ENCODE results near the gene LTBP3.
A peak's percentile ranks its signal among the peaks of the same experiment; 100 is the strongest.
"Not testable (repeated sequence)": the region's sequence is repeated elsewhere in the genome, so short reads cannot be mapped to it uniquely, and the experiment has no call there.

Gene LTBP3

DNA sequence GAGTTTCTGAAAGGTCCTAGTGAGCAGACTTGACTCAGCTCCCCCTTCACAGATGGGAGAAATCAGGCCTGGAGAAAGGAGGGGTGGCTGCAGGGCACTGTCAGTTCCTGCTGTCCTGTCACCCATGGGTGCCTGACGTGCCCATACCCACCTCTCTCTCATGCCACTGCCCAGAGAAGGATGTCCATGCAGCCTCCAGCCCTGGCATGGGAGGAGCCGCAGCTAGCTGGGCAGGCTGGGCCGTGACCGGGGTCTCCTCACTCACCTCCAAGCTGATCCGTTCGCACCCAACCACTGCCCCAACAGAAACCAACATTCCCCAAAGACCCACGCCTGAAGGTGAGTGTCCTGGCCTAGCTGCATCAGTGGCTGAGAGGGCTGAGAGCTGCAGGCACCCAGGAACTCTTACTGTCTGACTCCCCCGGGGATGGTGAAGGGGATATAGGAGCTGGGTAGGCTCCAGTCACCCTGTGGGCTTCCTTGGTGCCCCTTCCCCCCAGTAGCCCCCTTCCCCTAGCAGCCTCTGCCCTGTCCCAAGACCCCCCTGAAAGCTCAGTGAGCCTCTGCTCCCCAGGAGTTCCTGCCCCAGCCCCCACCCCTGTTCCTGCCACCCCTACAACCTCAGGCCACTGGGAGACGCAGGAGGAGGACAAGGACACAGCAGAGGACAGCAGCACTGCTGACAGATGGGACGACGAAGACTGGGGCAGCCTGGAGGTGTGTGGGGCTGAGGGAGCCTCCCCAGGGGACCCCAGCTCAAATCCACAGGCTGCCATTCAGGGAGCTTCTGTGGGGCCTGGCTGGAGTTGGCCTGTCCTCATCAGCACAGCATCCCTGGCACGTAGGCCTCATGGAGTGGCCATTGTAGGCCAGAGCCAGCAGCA lies 21.5 kb downstream of the LTBP3 start:
- DNase-seq (ENCODE audit: low read depth), result no peak

DNA sequence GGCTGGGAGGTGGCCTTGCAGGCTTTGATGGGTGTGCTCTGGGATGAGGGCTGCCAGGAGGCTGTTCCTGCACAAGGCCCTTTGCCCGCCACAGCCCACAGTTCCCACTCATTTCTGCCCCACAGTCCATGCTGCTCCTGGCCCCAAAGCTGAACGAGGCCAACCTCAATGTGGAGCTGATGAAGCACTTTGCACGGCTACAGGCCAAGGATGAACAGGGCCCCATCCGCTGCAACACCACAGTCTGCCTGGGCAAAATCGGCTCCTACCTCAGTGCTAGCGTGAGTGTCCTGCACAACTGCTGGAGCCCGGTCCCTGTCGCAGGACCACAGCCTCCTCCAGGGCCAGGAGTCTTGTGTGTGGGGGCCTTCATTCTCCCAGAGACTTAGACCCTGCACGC lies 23.1 kb downstream of the LTBP3 start:
- no peak for DNase-seq (ENCODE audit: low read depth)

DNA sequence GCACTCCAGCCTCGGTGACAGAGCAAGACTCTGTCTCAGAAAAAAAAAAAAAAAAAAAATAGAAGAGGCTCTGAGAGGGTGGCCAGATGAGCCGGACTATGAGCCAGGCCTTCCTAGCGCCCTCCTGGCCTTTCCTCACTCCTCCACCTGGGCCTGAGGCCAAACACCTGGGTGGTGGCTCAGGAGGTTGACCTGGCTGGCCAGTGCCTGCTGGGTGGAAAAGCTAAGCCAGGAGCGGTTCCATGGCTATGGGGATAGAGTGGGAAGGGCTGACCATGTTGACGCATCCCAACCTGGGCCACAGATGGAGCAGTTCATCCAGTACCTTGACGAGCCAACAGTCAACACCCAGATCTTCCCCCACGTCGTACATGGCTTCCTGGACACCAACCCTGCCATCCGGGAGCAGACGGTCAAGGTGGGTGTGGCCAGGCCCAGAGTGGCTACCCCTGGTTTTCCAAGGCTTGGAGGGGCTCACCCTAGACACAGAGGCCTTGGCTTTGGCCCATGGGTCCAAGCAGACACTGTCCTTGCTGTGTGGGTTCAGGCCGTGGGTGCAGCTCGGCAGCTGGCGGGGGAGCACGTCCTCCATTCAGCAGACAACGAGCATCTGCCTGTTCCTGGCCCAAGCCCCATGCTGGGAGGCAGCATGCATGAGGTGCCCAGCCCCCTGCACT lies 25.6 kb downstream of the LTBP3 start:
- DNase-seq (ENCODE audit: low read depth), result no peak

DNA sequence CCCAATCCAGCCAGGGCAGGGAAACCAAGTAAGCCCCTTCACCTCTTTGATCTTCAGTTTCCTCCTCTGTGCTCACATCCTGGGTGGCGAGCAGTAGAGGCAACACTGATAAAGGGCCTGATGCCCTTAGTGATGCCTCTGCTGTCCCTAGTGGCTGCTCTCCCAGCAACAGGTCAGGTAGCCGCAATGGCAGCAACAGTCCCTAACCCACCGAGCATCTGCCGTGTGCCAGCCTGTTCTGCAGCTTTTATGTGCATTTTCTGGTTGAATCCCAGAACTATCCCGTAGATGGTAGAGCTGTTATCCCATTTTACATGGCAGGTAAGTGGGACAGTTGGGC lies 28.0 kb downstream of the LTBP3 start:
- DNase-seq (ENCODE audit: low read depth), result no peak

DNA sequence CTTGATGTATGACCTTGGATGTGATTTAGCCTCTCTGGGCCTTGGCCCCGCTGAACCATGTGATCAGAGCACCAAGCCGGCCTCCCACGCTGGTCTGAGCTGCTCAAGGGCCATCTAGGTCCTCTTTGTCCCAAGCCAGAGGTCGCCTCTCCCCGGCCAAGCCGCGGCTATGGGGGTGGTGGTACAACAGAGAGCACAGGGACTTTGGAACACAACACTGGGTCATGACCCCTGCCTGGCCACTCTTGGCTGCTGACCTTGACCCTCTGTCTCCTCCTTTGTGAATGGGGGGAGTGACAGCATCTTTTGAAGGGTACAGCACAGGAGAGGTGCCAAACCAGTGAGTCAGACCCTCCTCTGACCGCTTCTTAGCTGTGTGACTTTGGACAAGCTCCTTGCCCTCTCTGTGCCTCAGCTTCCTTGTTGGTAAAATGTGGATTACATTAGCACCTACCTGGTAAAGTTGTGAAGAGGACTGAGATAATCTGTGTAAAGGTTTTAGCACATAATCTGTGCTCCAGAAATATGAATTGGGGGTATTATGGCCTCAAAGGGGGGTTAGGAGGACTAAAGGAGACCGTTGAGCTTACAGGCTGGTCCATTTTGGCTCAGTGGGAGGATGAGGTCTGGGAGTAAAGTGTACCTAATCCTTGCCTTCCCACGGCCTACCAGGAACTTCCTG lies 28.5 kb downstream of the LTBP3 start:
- no peak for DNase-seq (ENCODE audit: low read depth)

DNA sequence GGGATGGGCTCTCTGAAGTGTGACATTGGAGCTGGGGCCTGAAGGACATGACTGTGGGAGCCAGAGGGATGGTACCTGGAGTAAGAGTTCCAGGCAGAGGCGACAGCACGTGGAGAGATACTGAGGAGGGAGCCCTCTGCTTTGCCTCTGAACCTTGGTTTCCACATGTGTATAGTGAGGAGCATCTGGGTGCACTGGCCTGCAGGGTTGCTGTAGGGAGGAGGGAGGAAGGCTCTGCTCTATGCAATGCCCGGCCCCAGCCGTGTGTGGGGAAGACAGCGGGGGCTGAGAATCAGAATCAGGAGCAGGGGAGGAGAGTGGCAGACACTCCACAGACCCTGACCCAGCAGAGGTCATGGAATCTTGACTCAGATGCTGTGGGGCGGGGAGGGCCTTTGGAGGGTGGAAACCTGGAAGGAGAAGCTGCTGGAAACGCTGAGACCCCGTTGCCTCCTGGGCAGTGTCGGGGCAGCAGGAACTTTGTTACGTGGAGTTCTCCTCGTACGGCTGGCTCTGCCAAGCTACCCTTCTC lies 29.3 kb downstream of the LTBP3 start:
- DNase-seq (ENCODE audit: low read depth), result no peak

DNA sequence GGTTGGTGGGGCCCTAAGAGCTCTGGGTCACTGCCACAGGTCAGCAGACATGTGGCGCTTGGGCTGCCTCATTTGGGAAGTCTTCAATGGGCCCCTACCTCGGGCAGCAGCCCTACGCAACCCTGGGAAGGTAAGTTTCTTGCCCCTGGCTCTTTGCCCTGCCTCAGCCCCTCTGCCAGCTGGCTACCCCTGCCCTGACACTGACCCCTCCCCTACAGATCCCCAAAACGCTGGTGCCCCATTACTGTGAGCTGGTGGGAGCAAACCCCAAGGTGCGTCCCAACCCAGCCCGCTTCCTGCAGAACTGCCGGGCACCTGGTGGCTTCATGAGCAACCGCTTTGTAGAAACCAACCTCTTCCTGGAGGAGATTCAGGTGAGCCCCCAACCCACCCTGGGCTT lies 31.4 kb downstream of the LTBP3 start:
- DNase-seq (ENCODE audit: low read depth), result no peak

DNA sequence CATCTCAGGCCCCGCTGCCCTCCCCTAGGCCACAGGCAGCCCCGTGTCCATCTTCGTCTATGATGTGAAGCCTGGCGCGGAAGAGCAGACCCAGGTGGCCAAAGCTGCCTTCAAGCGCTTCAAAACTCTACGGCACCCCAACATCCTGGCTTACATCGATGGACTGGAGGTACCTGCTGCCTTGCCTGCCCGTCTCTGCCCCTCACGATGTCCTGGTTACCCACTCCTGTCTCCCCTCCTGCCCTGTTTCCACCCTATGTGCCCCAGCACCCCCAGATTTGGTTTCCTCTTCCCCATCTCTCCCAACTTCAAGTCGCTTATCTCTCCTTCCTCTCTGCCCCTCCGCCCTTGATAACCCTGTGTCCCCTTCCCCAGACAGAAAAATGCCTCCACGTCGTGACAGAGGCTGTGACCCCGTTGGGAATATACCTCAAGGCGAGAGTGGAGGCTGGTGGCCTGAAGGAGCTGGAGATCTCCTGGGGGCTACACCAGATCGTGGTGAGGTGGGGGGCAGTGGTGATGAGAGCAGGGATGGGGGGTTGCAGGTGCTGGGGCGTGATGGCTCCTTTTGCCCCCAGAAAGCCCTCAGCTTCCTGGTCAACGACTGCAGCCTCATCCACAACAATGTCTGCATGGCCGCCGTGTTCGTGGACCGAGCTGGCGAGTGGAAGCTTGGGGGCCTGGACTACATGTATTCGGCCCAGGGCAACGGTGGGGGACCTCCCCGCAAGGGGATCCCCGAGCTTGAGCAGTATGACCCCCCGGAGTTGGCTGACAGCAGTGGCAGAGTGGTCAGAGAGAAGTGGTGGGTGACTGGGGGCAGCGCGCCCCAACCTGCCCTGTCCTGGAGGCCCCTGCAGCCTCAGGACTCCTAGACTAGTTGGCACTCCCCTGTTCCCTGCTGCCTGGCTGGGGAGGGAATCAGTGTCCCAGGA lies 32.3 kb downstream of the LTBP3 start:
- no peak for DNase-seq (ENCODE audit: low read depth)

DNA sequence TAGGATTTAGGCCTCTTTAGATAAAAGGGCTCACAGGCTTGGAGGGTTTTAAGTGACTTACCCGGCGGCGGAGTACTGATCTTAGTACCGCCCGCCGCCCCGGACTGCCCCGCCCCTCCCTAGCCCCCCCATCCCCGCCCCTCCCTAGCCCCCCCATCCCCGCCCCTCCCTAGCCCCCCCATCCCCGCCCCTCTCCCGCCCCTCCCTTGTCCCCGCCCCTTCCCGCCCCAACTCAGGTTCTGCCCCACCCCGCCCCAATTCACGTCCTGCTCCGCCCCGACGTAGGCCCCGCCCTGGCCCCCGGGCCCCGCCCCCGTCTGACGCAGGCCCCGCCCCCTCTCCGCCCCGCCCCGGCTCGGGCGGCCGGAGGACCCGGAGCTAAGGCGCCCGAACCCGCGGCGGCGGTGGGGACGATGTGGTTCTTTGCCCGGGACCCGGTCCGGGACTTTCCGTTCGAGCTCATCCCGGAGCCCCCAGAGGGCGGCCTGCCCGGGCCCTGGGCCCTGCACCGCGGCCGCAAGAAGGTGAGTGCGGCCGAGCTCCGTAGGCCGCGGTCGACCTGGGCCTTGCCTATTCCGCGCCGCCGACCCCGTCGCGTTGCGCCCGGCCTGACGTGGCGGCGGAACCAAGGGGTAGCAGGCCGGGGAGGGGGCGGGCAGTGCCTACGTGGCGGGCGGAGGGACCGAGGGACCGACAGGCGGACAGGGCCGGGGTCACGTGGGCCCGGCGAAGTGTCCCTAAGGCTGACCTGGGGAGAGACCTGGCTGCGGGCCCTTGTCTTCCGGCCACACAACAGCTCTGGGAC lies 33.2 kb downstream of the LTBP3 start, which contains the start of gene SCYL1:
Gene SCYL1 (plus strand): TSS at position 343 of the 805 bp plus-strand sequence. CDS start 71 bp downstream, at position 414.
- peak; percentile 70 for DNase-seq (ENCODE audit: low read depth)

DNA sequence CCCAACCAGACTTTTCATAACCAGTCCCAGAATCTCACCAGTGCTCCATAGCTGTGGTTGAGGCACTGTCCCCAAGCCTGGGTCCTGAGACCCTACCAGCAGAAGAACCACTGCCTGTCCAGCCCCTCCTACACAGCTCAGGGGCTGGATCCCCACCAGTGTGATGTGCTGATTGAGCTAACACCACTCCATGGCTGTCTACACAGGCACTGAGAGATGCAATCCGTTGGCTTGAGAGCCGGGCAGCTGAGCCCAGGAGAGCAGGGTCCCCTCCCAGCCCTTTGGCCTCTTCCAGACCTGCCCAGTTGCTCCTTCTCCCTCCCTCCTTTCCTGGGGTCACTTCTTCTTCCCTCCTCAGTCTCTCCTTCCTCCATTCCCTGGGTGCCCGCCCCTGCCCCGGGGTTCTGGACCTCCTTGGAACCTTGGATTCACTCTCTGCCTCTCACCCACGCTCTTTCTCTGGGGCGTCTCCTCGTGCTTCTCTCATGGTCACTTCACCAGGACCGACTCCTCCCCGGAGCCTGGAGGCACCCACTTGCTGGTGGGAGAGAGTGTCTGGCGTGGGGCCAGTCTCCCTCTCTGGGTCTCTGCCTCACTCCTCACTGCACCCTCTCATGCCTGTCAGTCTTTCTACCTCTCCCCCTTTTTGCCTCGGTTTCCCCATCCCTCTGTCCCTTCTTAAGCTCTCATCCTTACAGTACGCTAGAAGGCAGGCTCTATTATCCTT lies 34.0 kb downstream of the LTBP3 start:
- DNase-seq (ENCODE audit: low read depth), result no peak

DNA sequence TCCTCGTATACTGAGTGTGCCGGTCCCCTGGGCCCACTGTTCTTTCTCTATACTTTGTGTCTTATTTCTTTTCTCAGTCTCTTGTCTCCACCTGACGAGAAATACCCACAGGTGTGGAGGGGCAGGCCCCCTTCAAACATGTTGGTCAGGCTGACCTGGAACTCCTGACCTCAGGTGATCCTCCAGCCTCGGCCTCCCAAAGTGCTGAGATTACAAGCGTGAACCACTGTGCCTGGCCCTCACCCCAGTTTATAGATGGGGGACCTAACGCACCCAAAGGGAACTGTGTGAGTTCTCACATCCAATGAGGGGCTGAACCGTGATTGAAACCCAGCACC lies 34.6 kb downstream of the LTBP3 start:
- not testable (repeated sequence) for DNase-seq (ENCODE audit: low read depth)

DNA sequence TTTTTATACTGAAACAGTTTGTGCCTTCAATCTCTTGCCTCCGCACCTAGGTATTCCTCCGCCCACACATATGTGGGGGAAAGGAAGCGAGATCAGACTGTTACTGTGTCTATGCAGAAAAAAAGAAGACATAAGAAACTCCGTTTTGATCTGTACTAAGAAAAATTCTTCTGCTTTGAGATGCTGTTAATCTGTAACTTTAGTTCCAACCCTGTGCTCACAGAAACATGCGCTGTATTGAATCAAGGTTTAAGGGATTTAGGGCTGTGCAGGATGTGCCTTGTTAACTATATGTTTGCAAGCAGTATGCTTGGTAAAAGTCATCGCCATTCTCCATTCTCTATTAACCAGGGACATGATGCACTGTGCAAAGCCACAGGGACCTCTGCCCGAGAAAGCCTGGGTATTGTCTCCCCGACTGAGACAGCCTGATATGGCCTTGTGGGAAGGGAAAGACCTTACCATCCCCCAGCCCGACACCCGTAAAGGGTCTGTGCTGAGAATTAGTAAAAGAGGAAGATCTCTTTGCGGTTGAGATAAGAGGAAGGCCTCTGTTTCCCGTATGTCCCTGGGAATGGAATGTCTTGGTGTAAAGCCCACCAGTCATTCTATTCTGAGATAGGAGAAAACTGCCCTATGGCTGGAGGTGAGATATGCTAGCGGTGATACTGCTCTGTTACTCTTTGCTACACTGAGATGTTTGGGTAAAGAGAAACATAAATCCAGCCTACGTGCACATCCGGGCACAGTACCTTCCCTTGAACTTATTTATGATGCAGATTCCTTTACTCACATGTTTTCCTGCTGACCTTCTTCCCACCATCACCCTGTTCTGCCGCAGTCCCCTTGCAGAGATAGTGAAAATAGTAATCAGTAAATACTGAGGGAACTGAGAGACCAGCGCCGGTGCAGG lies 35.2 kb downstream of the LTBP3 start:
- not testable (repeated sequence) for DNase-seq (ENCODE audit: low read depth)

DNA sequence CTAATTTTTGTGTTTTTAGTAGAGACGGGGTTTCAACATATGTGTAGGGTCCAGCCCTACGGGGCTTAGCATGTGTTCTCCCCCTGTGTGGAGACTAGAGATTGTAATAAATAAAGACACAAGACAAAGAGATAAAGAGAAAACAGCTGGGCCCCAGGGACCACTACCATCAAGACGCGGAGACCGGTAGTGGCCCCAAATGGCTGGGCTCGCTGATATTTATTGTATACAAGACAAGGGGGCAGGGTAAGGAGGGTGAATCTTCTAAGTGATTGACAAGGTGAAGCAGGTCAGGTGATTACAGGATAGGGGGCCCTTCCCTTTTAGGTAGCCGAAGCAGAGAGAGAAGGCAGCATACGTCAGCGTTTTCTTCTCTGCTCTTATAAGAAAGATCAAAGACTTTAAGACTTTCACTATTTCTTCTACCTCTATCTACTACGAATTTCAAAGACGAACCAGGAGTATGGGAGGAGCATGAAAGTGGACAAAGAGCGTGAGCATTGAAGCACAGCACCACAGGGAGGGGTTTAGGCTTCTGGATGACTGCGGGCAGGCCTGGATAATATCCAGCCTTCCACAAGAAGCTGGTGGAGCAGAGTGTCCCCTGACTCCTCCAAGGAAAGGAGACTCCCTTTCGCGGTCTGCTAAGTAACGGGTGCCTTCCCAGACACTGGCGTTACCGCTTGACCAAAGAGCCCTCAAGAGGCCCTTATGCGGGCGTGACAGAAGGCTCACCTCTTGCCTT lies 36.2 kb downstream of the LTBP3 start:
- DNase-seq (ENCODE audit: low read depth), result not testable (repeated sequence)

DNA sequence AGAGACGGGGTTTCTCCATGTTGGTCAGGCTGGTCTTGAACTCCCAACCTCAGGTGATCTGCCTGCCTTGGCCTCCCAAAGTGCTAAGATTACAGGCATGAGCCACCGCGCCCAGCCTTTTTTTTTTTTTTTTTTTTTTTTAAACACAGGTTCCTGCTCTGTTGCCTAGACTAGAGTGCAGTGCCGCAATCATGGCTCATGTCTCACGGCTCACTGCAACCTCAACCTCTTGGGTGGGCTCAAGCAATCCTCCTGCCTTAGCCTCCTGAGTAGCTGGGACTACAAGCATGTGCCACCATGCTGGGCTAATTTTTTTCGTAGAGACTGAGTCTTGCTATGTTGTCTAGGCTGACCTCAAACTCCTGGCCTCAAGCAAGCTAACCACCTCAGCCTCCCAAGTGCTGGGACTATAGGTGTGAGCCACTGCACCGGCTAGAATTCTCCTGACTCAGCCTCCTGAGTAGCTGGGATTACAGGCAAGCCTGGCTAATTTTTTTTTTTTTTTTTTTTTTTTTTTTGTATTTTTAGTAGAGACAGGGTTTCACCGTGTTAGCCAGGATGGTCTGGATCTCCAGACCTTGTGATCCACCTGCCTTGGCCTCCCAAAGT lies 39.1 kb downstream of the LTBP3 start:
- DNase-seq (ENCODE audit: low read depth), result not testable (repeated sequence)

DNA sequence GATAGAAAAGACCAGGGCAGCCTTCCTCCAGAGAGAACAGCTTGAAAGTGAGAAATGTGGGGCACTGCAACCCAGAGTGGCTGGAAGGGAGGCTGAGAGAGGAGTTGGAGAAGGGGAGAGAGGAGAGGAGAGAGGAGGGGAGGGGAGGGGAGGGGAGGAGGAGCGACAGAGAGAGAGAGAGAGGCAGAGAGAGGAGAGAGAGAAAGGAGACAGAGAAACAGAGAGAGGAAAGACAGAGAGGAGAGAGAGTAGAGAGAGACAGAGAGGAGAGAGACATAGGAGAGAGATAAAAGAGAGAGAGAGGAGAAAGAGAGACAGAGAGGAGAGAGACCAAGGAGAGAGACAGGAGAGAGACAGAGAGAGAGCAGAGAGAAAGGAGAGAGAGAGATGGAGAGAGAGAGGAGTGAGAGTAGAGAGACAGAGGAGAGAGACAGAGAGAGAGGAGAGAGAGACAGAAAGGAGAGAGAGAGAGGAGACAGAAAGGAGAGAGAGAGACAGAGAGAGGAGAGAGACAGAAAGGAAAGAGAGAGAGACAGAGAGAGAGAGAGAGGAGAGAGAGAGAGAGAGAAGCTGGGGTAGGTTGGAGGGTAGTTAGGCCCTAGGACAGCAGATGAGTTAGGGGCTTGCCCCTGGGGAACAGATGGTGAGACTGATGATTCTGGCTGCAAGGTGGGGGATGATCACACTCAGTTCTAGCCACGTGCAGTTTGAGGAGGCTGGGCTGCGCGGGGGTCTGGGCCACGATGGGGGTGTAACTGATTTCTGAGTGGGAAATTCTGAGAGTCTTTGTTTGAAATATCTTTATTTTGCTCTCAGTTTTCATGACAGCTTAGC lies 41.8 kb downstream of the LTBP3 start:
- DNase-seq (ENCODE audit: low read depth), result no peak

DNA sequence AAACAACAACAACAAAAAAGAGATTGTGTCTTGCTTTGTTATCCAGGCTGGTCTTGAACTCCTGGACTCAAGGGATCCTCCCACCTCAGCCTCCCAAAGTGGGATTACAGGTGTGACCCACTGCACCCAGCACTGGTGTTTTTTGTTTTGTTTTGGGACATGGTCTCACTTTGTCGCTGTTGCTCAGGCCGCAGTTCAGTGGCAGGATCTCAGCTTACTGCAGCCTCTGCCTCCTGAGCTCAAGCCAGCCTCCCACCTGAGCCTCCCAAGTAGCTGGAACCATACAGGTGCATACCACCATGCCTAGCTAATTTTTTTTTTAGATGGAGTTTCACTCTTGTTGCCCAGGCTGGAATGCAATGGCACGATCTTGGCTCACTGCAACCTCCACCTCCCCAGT lies 45.8 kb downstream of the LTBP3 start:
- DNase-seq (ENCODE audit: low read depth), result not testable (repeated sequence)
